ENCODE measurements around the gene ECI1. TPM values are rescaled to one million over a fixed set of nuclear protein-coding genes. Genes with fewer than 3 reads are reported as not detected.
A peak's percentile ranks its signal among the peaks of the same experiment; 100 is the strongest.

Gene ECI1
- total and polyA plus RNA-seq, 2 experiments from 2014 or later: 118 to 143 TPM

GRCh38 chr16:2198283-2198682 lies 53.1 kb downstream of the ECI1 start:
- H3K4me3 Mint-ChIP-seq: peak overlapping the region; percentile 63
- H3K79me2 ChIP-seq (replicated peaks; ENCODE audit: insufficient read depth): no peaks in the 10 kb centered on the region
- H3K27me3 ChIP-seq (ENCODE audit: insufficient read depth): peaks cover 54% of the 10 kb centered on the region
- H3K4me2 ChIP-seq: no peak overlapping the region
- no peaks in the 10 kb centered on the region; the same call in 2 of the 3 replicates for H3K36me3 Mint-ChIP-seq (ENCODE audit: low read depth)
- H3K27me3 Mint-ChIP-seq (ENCODE audit: insufficient read depth, low read depth, poor library complexity): peaks cover 40% of the 10 kb centered on the region
- ATAC-seq: no peak
- DNase-seq (ENCODE audit: low spot score): no peak
- no peak overlapping the region for H3K4me3 ChIP-seq
- H3K27ac ChIP-seq (ENCODE audit: low read depth): no peak overlapping the region
- H3K4me1 ChIP-seq (ENCODE audit: insufficient read depth): no peaks in the 10 kb centered on the region; the same call in 1 of the 2 replicates
- H3K4me1 Mint-ChIP-seq: no peaks in the 10 kb centered on the region
- H3K27ac Mint-ChIP-seq: no peak overlapping the region
- no peaks in the 10 kb centered on the region for H4K20me1 ChIP-seq (replicated peaks; ENCODE audit: insufficient read depth)
- H2AFZ ChIP-seq: no peak overlapping the region
- TF ChIP-seq, protein P1, sequence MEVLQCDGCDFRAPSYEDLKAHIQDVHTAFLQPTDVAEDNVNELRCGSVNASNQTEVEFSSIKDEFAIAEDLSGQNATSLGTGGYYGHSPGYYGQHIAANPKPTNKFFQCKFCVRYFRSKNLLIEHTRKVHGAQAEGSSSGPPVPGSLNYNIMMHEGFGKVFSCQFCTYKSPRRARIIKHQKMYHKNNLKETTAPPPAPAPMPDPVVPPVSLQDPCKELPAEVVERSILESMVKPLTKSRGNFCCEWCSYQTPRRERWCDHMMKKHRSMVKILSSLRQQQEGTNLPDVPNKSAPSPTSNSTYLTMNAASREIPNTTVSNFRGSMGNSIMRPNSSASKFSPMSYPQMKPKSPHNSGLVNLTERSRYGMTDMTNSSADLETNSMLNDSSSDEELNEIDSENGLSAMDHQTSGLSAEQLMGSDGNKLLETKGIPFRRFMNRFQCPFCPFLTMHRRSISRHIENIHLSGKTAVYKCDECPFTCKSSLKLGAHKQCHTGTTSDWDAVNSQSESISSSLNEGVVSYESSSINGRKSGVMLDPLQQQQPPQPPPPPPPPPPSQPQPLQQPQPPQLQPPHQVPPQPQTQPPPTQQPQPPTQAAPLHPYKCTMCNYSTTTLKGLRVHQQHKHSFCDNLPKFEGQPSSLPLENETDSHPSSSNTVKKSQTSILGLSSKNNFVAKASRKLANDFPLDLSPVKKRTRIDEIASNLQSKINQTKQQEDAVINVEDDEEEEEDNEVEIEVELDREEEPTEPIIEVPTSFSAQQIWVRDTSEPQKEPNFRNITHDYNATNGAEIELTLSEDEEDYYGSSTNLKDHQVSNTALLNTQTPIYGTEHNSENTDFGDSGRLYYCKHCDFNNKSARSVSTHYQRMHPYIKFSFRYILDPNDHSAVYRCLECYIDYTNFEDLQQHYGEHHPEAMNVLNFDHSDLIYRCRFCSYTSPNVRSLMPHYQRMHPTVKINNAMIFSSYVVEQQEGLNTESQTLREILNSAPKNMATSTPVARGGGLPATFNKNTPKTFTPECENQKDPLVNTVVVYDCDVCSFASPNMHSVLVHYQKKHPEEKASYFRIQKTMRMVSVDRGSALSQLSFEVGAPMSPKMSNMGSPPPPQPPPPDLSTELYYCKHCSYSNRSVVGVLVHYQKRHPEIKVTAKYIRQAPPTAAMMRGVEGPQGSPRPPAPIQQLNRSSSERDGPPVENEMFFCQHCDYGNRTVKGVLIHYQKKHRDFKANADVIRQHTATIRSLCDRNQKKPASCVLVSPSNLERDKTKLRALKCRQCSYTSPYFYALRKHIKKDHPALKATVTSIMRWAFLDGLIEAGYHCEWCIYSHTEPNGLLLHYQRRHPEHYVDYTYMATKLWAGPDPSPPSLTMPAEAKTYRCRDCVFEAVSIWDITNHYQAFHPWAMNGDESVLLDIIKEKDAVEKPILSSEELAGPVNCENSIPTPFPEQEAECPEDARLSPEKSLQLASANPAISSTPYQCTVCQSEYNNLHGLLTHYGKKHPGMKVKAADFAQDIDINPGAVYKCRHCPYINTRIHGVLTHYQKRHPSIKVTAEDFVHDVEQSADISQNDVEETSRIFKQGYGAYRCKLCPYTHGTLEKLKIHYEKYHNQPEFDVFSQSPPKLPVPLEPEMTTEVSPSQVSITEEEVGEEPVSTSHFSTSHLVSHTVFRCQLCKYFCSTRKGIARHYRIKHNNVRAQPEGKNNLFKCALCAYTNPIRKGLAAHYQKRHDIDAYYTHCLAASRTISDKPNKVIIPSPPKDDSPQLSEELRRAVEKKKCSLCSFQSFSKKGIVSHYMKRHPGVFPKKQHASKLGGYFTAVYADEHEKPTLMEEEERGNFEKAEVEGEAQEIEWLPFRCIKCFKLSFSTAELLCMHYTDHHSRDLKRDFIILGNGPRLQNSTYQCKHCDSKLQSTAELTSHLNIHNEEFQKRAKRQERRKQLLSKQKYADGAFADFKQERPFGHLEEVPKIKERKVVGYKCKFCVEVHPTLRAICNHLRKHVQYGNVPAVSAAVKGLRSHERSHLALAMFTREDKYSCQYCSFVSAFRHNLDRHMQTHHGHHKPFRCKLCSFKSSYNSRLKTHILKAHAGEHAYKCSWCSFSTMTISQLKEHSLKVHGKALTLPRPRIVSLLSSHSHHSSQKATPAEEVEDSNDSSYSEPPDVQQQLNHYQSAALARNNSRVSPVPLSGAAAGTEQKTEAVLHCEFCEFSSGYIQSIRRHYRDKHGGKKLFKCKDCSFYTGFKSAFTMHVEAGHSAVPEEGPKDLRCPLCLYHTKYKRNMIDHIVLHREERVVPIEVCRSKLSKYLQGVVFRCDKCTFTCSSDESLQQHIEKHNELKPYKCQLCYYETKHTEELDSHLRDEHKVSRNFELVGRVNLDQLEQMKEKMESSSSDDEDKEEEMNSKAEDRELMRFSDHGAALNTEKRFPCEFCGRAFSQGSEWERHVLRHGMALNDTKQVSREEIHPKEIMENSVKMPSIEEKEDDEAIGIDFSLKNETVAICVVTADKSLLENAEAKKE (CRISPR knock-in tag; IDR thresholded peaks at IDR 0.05): no peak
- TF ChIP-seq REST (IDR thresholded peaks at IDR 0.05; ENCODE audit: unreplicated experiment) (no peak), NANOG (IDR thresholded peaks at IDR 0.05; ENCODE audit: borderline replicate concordance) (no peak), ZNF331 (CRISPR knock-in tag; IDR thresholded peaks at IDR 0.05; ENCODE audit: low read depth) (no peak), CREB1 (CRISPR knock-in tag; IDR thresholded peaks at IDR 0.05; ENCODE audit: low read depth) (no peak), ETS1 (IDR thresholded peaks at IDR 0.05) (no peak), EZH2 (IDR thresholded peaks at IDR 0.05; ENCODE audit: low read depth, unreplicated experiment) (no peak), STAT1 (IDR thresholded peaks at IDR 0.05; ENCODE audit: unreplicated experiment) (no peak), EZH2phosphoT487 (IDR thresholded peaks at IDR 0.05; ENCODE audit: unreplicated experiment) (no peak), POLR2AphosphoS5 (IDR thresholded peaks at IDR 0.05; ENCODE audit: low read depth) (no peak), JUNB (IDR thresholded peaks at IDR 0.05; ENCODE audit: unreplicated experiment) (no peak), ZNF114 (CRISPR knock-in tag; IDR thresholded peaks at IDR 0.05) (no peak), CTCF (conservative IDR thresholded peaks at IDR 0.05; ENCODE audit: low read depth in 2 of 2) (no peak)
- no peaks in the 10 kb centered on the region for H3K36me3 ChIP-seq (ENCODE audit: insufficient read depth)
- no peaks in the 10 kb centered on the region for H3K9me3 Mint-ChIP-seq
- no peaks in the 10 kb centered on the region for H3F3A ChIP-seq (replicated peaks; ENCODE audit: low read depth)
- H3K9me2 ChIP-seq (ENCODE audit: insufficient read depth): no peaks in the 10 kb centered on the region

Data from GM23338 (cell line).